AG09309 (cell line): ENCODE results near the gene PRLH.
"Not testable (repeated sequence)": the region's sequence is repeated elsewhere in the genome, so short reads cannot be mapped to it uniquely, and the experiment has no call there.

Experiments
- DNase-seq: peaks from one replicate; pipeline ENCODE4 v3.0.0-alpha.2; 2010; ENCODE audit warnings: low read depth
- H3K4me3 ChIP-seq: 2 replicates; pipeline ENCODE4 v1.5.1; 2011; ENCODE audit warnings: mild to moderate bottlenecking, low read depth, low read length, moderate library complexity; ENCODE audit not compliant: control insufficient read depth
- CTCF ChIP-seq: IDR thresholded peaks from 2 replicates; pipeline ENCODE4 v1.5.1; 2011; ENCODE audit warnings: mild to moderate bottlenecking, low read depth, low read length, inconsistent platforms; ENCODE audit not compliant: insufficient read depth, control insufficient read depth; ENCODE audit errors: missing control alignments

The PRLH gene

GRCh38 chr2:237604960-237605359 lies 38.6 kb downstream of the PRLH start:
- DNase-seq: no peak
- peak; percentile 55 for TF ChIP-seq CTCF
- H3K4me3 ChIP-seq: no peak overlapping the region

GRCh38 chr2:237606522-237606921 lies 40.1 kb downstream of the PRLH start:
- DNase-seq, H3K4me3 ChIP-seq: not testable (repeated sequence)

GRCh38 chr2:237612527-237613357 lies 46.4 kb downstream of the PRLH start:
- no peak overlapping the region for H3K4me3 ChIP-seq
- no peak for TF ChIP-seq CTCF
- DNase-seq: no peak

- no peak for DNase-seq
- no peak for TF ChIP-seq CTCF
- no peak overlapping the region for H3K4me3 ChIP-seq
Observed at GRCh38 chr2:237613679-237614078, 47.3 kb downstream of the PRLH start.

GRCh38 chr2:237614151-237614720 lies 47.9 kb downstream of the PRLH start:
- no peak for DNase-seq
- no peak overlapping the region for H3K4me3 ChIP-seq
- no peak for TF ChIP-seq CTCF

GRCh38 chr2:237615631-237616249 lies 49.4 kb downstream of the PRLH start:
- DNase-seq: no peak

More at GRCh38 chr2:237615631-237616249, 49.4 kb downstream of the PRLH start:
- no peak overlapping the region for H3K4me3 ChIP-seq
- no peak for TF ChIP-seq CTCF
